HG03565 (cell line): ENCODE data around the gene MROH8.
"Not testable (repeated sequence)": the region's sequence is repeated elsewhere in the genome, so short reads cannot be mapped to it uniquely, and the experiment has no call there.

Experiments used
- ATAC-seq: cut with Tn5 transposase; IDR thresholded peaks from one replicate; pipeline ENCODE4 v1.9.1; 2021; ENCODE audit warnings: mild to moderate bottlenecking, moderate library complexity; ENCODE audit not compliant: unreplicated experiment

MROH8 gene

DNA sequence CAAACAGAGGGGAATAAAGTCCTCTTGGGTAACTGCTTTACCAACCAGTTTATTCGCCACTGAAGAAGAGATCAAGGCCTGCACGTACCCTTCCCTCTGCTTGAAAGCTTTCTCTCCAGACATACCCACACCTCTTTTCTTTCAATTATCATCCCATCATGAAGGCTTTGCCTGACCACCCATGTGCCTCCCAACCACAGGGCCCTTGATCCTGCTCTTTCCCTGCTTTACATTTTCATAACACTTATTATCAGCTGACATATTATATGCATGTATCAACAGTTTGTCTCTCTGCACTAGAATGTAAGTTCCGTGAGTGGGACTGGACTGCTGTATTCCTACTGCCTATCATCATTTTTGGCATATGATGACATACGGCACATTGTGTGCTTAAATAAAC lies 21.1 kb downstream of the MROH8 start:
- ATAC-seq = no peak

DNA sequence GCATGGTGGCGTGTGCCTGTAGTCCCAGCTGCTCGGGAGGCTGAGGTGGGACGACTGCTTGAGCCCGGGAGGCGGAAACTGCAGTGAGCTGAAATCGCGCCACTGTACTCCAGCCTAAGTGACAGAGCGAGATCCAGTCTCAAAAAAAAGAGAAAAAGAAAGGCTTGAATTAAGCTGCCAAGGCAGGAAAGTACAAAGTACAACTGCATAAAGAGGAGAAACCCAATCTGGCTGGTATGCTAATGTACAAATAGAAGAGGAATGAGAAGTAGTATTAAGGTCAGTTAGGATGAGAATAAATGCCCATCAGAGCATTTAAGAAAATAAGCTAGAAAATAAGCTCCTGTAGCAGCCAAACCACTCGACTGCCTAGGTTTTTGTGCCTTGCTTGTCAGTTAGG lies 23.4 kb downstream of the MROH8 start:
- ATAC-seq = no peak

DNA sequence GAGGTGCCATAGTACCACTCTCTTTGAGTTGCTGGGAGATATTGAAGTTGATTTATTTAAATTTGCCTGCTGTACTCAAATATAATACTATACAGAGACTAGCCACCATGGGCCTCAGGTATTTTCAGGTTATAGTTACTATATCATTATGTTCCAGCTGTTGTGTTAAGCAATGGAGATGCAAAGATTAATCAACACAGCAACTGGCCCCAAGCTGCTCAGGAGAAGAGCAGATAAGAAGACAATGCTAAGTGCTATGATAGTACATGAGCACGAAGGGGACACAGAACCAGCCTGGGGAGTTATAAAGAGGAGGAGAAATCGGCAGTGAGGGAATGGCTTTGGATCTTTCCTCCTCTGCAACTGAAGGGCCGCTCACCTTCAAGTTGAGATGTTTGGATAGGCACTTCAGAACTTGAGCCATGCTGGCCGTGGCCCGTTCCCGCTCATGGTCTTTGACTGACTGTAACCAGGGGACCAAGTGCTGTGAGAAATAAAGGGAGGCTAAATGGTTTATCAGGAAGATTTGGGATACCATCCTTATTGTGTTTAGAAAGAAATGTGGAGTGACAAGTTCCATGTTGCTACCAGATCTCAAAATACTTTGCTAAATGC lies 24.6 kb downstream of the MROH8 start:
- ATAC-seq = no peak

DNA sequence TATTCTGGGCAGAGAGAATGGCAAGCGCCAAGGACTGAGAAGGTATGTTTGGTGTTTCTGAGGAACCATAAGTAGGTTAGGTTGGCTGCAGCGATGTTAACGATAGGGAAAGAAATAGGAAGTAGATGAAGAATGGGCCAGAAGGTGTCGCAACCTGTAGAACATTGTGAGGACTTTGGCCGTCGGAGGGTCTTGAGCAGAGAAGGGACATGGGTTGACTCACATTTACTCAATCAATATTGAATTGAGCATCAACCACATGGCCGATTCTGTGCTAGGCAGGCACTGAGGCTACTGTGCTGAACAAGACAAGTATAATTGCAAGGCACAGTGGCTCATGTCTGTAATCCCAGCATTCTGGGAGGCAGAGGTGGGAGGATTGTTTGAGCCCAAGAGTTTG lies 27.1 kb downstream of the MROH8 start:
- ATAC-seq = no peak

DNA sequence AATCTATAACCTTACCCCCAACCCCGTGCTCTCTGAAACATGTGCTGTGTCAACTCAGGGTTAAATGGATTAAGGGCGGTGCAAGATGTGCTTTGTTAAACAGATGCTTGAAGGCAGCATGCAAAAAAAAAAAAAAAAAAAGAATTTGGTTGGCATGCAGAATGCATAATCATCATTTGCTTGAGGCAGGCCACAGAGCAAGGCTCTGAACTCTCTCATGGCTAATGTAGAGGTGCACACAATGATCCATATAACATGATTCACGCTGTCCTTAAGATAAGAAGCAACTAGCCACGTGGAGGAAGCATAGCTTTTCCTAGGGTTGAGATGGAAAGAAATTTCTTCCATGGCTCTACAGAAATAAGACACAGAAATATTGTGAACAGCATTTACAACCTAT lies 27.8 kb downstream of the MROH8 start:
- ATAC-seq = no peak

DNA sequence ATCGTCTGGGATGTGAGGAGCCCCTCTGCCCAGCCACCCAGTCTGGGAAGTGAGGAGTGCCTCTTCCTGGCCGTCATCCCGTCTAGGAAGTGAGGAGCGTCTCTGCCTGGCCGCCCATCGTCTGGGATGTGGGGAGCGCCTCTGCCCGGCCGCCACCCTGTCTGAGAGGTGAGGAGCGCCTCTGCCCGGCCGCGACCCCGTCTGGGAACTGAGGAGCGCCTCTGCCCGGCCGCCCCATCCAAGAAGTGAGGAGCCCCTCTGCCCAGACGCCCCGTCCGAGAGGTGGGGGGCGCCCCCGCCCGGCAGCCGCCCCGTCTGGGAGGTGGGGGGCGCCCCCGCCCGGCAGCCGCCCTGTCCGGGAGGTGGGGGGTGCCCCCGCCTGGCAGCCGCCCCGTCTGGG lies 28.5 kb downstream of the MROH8 start:
- ATAC-seq = not testable (repeated sequence)

DNA sequence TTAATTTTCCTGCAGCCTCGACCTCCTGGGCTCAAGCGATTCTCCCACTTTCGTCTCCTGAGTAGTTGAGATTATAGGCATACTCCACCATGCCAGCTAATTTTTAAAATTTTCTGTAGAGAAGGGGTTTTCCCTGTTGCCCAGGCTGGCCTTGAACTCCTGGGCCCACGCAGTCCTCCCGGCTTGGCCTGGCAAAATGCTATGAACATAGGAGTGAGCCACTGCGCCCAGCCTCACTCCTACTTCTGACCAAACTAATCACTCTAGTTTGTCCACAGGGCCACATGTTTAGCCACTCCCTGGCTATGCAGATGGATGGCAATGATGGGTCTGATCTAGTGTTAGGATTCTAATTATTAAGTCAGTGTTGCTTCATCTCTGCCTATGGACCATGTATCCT lies 32.1 kb downstream of the MROH8 start:
- ATAC-seq = no peak

DNA sequence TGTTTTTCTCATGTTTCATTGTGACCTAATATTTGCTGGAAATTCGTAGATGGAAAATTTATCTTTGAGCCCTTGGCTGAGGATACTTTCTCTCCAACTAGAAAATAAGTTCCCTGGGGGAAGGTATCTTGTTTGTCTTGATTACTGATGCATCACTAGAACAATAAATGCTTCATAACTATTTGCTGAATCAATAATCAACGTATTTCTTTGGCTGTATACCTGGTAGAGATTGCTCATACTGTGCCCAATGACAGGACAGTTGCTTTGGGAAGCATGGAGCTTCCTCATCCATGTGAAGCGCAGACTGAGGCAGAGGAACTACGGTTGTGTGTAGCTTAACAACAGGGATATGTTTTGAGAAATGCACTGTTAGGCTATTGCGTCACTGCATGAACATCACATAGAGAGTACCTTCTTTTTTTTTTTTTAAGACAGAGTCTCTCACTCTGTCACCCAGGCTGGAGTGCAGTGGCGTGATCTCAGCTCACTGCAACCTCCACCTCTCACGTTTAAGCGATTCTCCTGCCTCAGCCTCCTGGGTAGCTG lies 34.4 kb downstream of the MROH8 start:
- no peak for ATAC-seq

DNA sequence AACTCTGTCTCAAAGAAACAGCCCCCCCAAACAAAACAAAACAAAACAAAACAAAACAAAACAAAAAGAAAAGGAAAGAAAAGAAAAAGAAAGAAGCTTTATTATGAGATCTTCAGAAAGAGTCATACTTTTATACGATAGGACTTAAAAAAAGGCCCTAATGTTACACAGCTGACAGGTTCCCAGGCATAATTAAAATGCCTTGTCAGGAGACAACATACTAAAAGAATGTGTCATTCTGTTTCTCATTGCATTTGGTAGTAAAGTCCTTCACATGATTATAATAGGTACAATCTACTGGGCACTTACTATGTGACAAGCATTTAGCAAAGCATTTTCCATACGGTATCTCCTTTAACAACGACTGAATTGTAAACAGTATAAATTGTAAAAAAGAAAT lies 36.6 kb downstream of the MROH8 start:
- no peak for ATAC-seq

DNA sequence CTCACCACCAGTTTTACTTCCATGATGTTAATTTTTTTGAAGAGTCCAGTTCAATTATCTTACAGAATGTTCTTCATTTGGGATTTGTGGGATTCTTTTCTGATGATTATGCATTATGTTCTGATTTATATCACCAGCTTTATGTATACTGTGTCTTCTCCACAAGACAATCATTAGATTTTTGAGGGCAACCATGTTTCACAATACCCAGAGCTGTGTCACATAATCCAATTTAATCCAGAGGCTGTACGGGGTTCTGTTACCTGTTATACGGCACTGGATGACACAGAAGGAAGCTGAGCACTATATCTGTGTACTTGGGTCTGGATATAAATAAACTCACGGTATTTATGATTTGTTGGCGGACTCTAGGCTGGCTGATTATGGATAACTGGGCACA lies 41.8 kb downstream of the MROH8 start:
- no peak for ATAC-seq

DNA sequence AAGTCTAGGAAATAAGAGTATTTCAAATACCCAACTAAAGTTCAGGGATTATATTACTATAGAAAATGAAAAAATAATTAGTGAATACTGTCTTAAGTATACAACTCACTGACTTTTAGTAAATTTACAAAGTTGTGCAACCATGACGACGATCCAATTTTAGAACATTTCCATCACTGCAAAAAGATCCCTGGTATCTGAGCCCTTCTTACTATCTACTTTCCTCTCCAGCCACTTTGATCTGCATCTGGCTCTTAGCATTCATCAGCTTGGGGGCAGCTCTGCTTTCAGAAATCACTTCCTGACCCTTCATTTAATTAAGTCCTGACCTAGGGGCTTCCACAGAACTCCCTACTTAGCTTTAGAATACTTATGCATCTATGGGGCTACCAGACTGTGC lies 45.4 kb downstream of the MROH8 start:
- no peak for ATAC-seq

DNA sequence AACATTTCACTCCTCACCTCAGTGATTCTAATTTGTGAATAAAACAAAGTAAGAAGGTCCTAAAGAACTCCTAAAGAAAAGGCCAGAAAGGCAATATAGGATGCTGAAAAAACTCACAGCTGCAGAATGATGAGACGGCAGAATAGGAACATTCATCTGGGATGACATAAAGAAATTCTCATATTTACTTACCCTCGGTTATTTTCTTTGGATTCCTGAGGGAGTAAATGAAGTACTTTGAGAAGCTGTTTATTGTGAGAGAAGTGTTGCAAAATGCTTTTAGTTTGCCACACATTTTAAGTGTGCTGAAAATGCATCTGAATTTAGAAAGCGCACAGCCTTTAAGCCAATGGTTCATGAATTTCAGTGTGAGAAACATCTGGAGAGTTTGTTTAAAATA lies 47.9 kb downstream of the MROH8 start:
- no peak for ATAC-seq

DNA sequence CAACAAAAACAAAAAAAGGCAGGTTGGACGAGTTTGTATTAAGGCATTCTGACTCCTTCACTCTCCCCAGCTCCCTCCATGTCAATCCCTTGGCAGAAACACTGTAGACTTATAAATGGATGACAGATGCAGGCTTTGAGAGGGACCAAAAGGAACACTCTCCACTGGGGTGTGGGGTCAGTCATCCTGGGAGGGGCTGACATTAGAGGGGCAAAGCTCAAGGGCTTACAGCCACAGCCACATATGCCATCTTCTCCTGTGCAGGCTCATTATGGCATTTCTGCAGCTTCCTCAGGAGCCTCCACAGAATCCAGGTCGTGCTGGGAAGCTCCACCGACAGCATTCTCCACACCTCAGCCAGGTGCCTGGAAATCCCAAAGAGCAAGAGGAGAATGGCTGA lies 50.5 kb downstream of the MROH8 start:
- ATAC-seq = no peak

DNA sequence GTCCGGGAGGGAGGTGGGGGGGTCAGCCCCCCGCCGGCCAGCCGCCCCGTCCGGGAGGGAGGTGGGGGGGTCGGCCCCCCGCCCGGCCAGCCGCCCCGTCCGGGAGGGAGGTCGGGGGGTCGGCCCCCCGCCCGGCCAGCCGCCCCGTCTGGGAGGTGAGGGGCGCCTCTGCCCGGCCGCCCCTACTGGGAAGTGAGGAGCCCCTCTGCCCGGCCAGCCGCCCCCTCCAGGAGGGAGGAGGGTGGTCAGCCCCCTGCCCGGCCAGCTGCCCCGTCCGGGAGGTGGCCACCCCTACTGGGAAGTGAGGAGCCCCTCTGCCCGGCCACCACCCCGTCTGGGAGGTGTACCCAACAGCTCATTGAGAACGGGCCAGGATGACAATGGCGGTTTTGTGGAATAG lies 53.1 kb downstream of the MROH8 start:
- ATAC-seq = not testable (repeated sequence)

DNA sequence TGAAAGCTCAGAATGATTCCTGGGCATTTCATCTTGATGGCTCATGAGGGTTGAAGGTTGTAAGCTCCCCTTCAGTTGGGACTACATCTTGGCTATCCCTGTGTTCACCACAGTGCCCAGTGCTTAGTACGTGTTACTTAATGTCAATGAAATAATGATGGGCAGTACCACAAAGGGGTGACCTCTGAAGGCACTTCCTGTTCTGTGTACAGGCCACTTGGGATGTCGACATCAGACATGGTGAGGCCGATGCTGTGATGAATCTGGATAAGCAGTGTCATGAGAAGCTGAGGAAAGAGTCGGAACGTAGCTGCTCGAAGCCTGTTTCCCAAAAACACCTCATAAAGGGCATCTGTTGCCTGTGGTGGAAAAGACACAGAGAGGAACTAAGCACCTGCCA lies 55.9 kb downstream of the MROH8 start:
- no peak for ATAC-seq

DNA sequence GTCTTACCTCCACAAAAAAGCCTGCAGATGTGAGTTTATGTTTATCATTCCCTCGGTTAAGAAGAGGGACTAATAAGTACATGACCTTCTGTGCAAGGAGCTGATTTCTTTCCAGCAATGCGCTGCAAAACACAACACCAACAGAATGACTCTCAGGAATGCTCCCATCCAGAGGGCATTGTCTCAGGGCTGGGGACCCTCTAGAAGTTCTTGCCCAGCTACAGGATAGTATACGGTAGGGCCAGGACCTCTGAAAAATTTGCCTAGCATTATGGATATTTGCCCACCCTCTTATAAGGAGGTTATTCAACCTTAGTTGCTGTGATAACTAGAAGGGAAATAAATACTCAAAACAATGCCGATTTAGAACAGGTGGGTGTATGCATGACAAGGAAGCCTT lies 58.9 kb downstream of the MROH8 start:
- no peak for ATAC-seq

DNA sequence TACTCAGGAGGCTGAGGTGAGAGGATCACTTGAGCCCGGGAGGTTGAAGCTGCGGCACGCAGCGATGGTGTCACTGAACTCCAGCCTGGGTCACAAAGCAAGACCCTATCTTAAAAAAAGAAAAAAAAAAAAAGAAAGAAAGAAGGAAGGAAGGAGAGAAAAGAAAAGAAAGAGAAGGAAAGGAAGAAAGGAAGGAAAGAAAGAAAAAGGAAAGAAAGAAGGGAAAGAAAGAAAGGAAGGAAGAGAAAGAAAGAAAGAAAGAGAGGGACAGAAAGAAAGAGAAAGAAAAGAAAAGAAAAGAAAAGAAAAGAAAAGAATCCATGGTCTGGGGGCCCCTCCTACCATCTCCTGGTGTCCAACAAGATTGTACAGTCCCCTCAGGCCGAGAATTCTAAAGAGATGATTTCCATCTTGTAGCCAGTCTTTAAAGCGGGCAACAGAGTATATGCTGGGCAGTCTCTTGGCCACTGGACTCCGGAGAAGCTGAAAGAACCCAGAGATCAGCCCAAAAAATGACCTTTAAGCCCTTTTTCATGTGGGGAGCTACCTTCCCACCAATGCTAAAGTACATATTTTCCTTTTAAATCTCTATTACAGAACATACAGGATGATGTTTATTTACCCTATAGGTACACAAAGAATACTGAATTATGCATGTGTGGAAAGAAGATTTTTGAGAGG lies 59.9 kb downstream of the MROH8 start:
- ATAC-seq = no peak

DNA sequence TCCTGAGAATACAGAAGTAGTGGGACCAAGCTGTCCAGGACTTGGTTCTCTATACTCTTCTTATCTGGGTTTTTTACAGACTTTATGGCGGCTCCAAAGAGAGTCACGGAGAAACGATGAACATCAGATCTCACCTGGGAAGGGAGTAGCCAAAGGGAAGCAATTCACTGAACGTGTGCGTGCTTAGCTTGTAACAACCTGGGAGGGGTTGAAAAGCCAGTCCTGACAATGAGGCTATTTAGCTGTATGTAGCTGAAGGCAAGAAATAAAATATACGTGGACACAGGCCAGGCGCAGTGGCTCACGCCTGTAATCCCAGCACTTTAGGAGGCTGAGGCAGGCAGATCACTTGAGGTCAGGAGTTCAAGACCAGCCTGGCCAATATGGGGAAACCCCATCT lies 65.3 kb downstream of the MROH8 start:
- no peak for ATAC-seq

DNA sequence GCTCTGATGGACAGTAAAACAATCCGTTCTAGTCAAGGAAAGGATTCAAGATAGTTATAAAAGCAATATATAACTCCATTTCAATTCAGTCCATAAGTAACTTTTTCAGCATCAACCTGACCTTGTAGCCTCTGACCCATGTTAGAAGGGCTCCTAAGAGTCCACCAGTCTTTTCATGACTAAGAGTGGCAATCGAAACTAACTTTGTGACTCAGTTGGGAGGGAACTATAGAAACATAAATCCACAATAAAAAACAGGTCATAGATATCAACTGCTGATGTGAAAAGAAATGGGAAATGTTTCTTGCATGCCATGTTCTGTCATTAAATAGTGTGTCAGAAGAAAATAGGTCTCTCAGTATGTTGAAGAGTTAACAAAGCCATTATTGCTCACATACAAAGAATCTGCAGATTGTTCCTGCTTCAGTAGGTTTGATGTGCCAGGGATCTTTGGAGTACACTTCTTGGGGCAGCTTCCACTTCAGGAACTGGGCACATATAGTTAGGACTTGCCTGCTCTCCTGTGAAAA lies 67.4 kb downstream of the MROH8 start:
- no peak for ATAC-seq

DNA sequence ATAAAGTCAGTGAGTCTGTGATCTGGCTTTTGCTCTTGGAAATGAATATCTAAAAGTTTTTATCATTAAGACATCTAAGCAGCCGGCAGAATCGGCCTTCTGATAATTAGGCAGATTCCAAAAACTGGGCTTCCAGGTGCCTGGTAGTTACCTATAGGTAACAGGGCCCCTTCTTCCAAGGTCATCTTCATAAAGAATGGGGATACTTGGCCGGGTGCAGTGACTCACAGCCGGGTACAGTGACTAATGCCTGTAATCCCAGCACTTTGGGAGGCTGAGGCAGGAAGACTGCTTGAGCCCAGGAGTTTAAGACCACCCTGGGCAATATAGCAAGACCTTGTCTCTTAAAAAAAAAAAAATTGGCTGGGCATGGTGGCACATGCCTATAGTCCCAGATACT lies 70.7 kb downstream of the MROH8 start:
- no peak for ATAC-seq

DNA sequence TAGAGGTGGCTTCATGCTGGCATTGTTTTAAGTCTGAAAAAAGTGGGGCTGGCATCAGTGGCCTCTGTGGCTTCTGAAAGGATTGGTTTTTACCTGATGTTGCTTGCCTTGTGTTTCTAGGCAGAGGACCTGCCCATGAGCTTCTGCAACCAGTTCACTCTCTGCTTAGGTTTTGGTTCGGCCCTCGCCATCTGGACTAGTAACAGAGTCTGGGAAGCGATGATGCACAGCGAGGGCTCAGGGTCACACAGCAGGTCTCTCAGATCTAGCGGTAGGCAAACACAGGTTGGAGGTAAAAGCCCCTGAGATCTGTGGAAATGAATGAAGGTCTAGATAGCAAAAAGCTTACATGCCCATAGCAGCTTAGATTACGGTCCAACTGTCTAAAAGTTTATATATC lies 76.8 kb downstream of the MROH8 start:
- ATAC-seq = no peak

DNA sequence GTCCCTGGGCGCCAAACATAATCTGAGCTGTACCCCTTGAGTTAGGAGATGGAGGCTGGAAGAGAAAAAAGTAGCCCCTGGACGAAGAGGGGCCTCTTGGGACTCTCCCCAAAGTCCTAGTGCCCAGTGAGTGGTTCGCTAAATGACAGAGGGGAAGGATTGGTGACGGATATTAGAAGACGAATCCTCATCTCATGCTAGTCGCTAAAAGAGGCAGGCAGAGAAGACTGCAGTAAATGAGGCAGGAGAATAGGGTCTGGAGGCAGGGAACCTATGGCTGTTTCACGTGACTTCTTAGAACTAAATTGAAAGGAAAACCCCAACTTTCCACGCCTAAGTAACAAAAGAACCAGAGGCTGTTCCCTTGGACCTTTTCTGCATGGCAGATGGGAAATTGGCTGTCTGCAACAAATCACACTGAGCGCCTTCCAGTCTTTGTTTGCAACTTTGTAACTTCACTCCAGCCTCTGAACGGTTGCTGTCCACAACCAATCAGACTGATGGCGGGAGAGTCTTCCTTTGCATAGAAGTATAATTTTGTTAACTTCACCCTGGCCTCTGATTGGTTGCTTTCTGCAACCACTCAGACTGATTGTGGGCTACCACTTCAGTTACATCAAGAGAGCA lies 82.8 kb downstream of the MROH8 start:
- no peak for ATAC-seq
